WERI-Rb-1 (cell line): ENCODE measurements around the gene PITHD1.

Experiments used
- DNase-seq: peaks from one replicate; pipeline ENCODE4 v3.0.0-alpha.2; 2020
- H3K27ac ChIP-seq: fragments of 250-450 bp; sonication (Bioruptor Pico); 2 replicates; pipeline ENCODE4 v1.5.1; 2020; ENCODE audit warnings: mild to moderate bottlenecking, moderate library complexity
- H3K27me3 ChIP-seq: fragments of 250-450 bp; sonication (Bioruptor Pico); 2 replicates; pipeline ENCODE4 v1.5.1; 2021; ENCODE audit warnings: mild to moderate bottlenecking, low read depth, moderate library complexity; ENCODE audit not compliant: insufficient read depth, severe bottlenecking
- H3K36me3 ChIP-seq: fragments of 250-450 bp; sonication (Bioruptor Pico); 2 replicates; pipeline ENCODE4 v1.5.1; 2020; ENCODE audit warnings: mild to moderate bottlenecking, moderate library complexity
- H3K4me3 ChIP-seq: 2 replicates; pipeline ENCODE4 v1.5.1; 2011; ENCODE audit warnings: low read depth, mild to moderate bottlenecking, control low read depth, low read length
- H3K9me3 ChIP-seq: fragments of 250-450 bp; sonication (Bioruptor Pico); 2 replicates; pipeline ENCODE4 v1.5.1; 2021; ENCODE audit warnings: mild to moderate bottlenecking, moderate library complexity; ENCODE audit not compliant: severe bottlenecking
- TF ChIP-seq, protein P1 (sequence below): IDR thresholded peaks from 2 replicates; pipeline ENCODE4 v1.5.1; 2011; ENCODE audit warnings: low read depth, mild to moderate bottlenecking, control low read depth, inconsistent platforms, low read length

The PITHD1 gene

DNA sequence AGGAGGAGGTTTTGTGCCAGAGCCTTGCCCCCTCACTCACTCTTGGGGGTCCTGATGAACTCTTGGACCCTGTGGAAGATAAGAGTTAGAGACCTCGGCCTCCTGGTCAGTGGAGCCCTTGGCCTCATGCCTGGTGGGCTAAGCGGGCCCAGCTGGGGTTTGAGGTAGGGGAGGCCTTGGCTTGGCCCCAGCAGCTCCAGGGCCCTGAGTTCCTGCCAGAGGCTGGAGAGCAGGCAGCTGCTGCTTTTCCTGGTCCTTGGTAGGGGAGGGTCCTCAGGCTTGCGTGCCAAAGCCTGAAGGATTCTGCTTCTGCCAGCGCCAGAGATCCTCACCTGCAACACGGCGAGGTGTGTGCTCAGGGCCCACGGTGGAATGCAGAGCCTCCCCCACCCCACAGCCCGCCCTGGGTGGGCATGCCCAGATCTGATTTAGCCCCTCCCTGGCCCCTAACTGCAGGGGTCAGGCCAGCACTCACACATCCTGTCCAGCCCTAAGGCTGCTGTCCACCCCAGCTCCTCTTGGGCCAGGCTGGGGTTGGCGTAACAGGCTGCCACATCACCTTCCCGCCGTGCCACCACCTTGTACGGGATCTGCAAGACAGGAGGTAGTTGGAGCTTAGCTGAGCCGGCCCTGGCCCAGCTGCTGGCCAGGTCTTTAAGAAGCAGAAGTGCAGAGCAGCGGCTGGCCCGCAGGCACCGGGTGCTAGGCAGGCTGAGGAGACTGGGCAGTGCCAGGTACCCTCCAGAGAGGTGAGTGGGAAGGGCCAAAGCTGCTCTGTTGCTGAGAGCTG, 17.7 kb downstream of the PITHD1 start:
- H3K9me3 ChIP-seq: no peaks in the 10 kb centered on the region
- TF ChIP-seq, protein P1, sequence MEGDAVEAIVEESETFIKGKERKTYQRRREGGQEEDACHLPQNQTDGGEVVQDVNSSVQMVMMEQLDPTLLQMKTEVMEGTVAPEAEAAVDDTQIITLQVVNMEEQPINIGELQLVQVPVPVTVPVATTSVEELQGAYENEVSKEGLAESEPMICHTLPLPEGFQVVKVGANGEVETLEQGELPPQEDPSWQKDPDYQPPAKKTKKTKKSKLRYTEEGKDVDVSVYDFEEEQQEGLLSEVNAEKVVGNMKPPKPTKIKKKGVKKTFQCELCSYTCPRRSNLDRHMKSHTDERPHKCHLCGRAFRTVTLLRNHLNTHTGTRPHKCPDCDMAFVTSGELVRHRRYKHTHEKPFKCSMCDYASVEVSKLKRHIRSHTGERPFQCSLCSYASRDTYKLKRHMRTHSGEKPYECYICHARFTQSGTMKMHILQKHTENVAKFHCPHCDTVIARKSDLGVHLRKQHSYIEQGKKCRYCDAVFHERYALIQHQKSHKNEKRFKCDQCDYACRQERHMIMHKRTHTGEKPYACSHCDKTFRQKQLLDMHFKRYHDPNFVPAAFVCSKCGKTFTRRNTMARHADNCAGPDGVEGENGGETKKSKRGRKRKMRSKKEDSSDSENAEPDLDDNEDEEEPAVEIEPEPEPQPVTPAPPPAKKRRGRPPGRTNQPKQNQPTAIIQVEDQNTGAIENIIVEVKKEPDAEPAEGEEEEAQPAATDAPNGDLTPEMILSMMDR: no peak
- no peaks in the 10 kb centered on the region for H3K27me3 ChIP-seq
- no peak for DNase-seq
- H3K4me3 ChIP-seq: no peak overlapping the region
- H3K36me3 ChIP-seq: peaks cover 41% of the 10 kb centered on the region
- no peak overlapping the region for H3K27ac ChIP-seq

GRCh38 chr1:23796466-23797271, 18.5 kb downstream of the PITHD1 start:
- Histone ChIP-seq H3K9me3 (no peaks in the 10 kb centered on the region), H3K36me3 (peaks cover 41% of the 10 kb centered on the region), H3K4me3 (no peak overlapping the region), H3K27me3 (no peaks in the 10 kb centered on the region), H3K27ac (no peak overlapping the region)
- no peak for DNase-seq
- TF ChIP-seq, protein P1: 0 out of 2 replicates have a peak, but pooled peaks have one; percentile 16

- H3K9me3 ChIP-seq: no peaks in the 10 kb centered on the region
- H3K36me3 ChIP-seq: peaks cover 41% of the 10 kb centered on the region
- DNase-seq: no peak
- H3K27me3 ChIP-seq: no peaks in the 10 kb centered on the region
- H3K4me3 ChIP-seq: no peak overlapping the region
- TF ChIP-seq, protein P1: no peak
- no peak overlapping the region for H3K27ac ChIP-seq
Observed at GRCh38 chr1:23797478-23798448, 19.5 kb downstream of the PITHD1 start.

GRCh38 chr1:23798662-23799142, 20.5 kb downstream of the PITHD1 start:
- Histone ChIP-seq H3K36me3 (peaks cover 32% of the 10 kb centered on the region), H3K27ac (no peak overlapping the region), H3K4me3 (no peak overlapping the region), H3K9me3 (no peaks in the 10 kb centered on the region), H3K27me3 (no peaks in the 10 kb centered on the region)
- TF ChIP-seq, protein P1: no peak
- DNase-seq: no peak

GRCh38 chr1:23799255-23799569, 21.0 kb downstream of the PITHD1 start:
- H3K4me3 ChIP-seq: no peak overlapping the region
- peaks cover 31% of the 10 kb centered on the region for H3K36me3 ChIP-seq
- no peak overlapping the region for H3K27ac ChIP-seq
- H3K9me3 ChIP-seq: no peaks in the 10 kb centered on the region
- DNase-seq: no peak
- no peaks in the 10 kb centered on the region for H3K27me3 ChIP-seq
- TF ChIP-seq, protein P1: no peak
